Measurements from ENCODE around the gene CCDC188.

The CCDC188 gene

GRCh38 chr22:20136603-20136873 lies 14.3 kb downstream of the CCDC188 start:
- in situ Hi-C loops (cut with HindIII; ENCODE audit: low sequenced_read_pairs) = no loop called here
- no peak for TF ChIP-seq CTCF (IDR thresholded peaks at IDR 0.05; ENCODE audit: low read depth, low read length)
- no peak overlapping the region for H3K4me3 ChIP-seq (ENCODE audit: low read depth, low read length)
- no peak for DNase-seq (ENCODE audit: low read depth, low spot score)

DNA sequence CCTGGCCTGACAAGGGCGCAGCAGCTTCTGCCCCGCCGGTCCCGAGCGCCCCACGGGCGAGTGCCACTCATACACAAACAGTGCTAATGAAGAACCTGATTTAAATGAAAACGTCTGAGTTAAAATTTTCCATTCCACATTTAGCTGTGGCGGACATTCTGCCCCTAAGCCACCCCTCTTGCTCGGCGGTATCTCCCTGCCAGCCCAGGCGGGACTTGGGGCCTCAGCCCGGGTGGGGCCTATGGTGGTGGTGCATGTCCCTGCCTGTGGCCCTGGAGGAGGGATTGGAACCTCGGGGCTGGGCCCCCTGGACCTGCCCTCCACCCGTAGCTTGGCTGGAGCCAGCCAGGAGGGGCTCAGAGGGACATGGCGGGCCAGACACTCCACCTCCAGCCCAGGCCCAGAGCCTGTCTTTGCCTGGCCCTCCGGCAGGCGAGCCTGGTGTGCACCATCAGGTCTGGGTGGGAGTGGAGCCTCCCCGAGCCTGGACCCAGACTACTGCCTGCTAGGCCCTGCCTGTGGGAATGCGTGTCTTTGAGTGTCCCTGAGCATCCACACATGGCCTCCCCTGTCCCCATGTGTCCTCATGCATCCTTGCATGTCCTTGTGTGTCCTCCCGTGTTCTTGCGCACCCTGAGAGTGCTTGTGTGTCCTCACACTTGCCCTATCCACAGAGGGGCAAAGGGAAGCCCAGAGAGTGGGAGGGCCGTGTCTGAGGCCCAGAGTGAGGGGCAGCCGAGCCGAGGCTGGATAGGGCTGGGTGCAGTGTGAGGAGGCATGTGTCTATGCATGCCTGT lies 14.9 kb downstream of the CCDC188 start:
- no peak for DNase-seq (ENCODE audit: low read depth, low spot score)
- H3K4me3 ChIP-seq (ENCODE audit: low read depth, low read length) = no peak overlapping the region
- no peak for TF ChIP-seq CTCF (IDR thresholded peaks at IDR 0.05; ENCODE audit: low read depth, low read length)
- in situ Hi-C loops (cut with HindIII; ENCODE audit: low sequenced_read_pairs) = no loop called here

- no peak overlapping the region for H3K4me3 ChIP-seq (ENCODE audit: low read depth, low read length)
- TF ChIP-seq CTCF (IDR thresholded peaks at IDR 0.05; ENCODE audit: low read depth, low read length) = no peak
- in situ Hi-C loops (cut with HindIII; ENCODE audit: low sequenced_read_pairs) = no loop called here
- DNase-seq (ENCODE audit: low read depth, low spot score) = no peak
These were observed 15.6 kb downstream of the CCDC188 start for GRCh38 chr22:20135265-20135664.

DNA sequence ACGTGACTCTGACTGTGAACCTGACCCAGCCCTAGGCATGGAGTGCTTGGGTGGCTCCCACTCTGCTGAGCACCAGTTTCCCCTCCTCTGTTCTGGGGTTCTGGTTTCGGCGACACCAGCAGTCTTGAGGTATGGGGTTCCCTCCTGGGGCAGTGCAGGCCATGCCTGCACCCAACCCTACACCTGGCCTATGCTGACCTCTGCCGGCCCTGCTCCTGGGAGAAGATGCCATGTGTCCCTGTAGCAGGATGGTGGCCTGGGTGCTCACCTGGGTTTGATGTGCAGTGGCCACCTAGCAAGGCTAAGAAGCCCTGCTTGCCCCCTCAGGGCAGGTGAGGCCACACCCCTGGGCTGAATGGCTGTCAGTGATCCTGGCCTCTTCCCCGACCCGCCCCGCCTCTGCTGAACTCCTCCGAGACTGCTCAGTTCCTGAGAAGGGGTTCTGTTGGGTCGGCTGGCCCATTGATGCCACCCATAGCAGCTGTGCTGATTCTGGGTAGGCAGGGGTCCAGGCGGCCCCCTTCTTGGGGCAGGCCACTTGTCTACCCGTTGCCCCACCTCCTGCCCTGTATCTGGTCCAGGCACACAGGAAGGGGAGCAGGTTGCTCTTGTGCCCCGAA lies 16.8 kb downstream of the CCDC188 start:
- no peak for TF ChIP-seq CTCF (IDR thresholded peaks at IDR 0.05; ENCODE audit: low read depth, low read length)
- DNase-seq (ENCODE audit: low read depth, low spot score) = no peak
- in situ Hi-C loops (cut with HindIII; ENCODE audit: low sequenced_read_pairs) = no loop called here
- no peak overlapping the region for H3K4me3 ChIP-seq (ENCODE audit: low read depth, low read length)

GRCh38 chr22:20132686-20133246 lies 18.1 kb downstream of the CCDC188 start:
- DNase-seq (ENCODE audit: low read depth, low spot score) = no peak
- H3K4me3 ChIP-seq (ENCODE audit: low read depth, low read length) = peak overlapping the region; percentile 73
- no peak for TF ChIP-seq CTCF (IDR thresholded peaks at IDR 0.05; ENCODE audit: low read depth, low read length)
- in situ Hi-C loops (cut with HindIII; ENCODE audit: low sequenced_read_pairs) = no loop called here

DNA sequence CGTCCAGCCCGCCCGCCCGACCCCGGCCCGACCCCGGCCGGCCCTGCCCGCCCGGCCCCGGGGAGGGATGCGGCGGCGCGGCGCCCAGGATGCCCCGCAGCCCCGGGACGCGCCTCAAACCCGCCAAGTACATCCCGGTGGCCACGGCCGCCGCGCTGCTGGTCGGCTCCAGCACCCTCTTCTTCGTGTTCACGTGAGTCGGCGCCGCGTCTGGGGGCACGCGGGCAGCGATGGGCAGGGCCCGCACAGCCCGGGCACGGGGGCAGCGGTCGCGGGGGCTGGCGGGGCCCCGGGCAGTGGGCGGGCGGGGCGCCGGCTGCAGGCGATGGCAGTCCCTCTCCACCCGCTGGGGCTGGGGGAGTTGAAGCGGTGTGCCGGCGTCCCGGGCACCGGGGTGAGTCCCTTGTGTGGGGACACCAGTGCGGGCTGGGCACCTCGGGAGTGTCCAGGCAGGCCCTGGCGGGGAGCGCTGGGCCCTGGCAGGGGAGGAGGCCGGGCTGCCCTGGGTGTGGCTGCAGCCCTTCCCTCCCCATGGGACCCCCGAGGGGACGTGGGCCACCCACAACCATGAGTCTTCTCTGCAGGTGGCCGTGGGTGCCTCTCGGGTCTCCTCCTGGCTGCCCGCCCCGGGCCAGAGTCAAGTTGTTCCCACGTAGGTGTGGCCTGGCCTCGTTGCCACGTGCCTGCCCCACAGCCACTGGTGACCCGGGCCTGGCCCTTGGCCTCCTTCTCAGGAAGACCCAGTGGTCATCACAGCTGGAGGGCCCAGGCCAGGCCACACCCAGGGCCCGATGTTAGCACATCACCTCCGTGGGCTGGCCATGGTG lies 18.8 kb downstream of the CCDC188 start:
- no peak for TF ChIP-seq CTCF (IDR thresholded peaks at IDR 0.05; ENCODE audit: low read depth, low read length)
- DNase-seq (ENCODE audit: low read depth, low spot score) = no peak

More for the DNA sequence above, 18.8 kb downstream of the CCDC188 start:
- H3K4me3 ChIP-seq (ENCODE audit: low read depth, low read length) = peak overlapping the region; percentile 73
- in situ Hi-C loops (cut with HindIII; ENCODE audit: low sequenced_read_pairs) = no loop called here
